Measurements from ENCODE around the gene STX18.
"Not testable (repeated sequence)": the region's sequence is repeated elsewhere in the genome, so short reads cannot be mapped to it uniquely, and the experiment has no call there.

STX18 gene

GRCh38 chr4:4541661-4542570 lies at the start of gene STX18:
TSS of gene STX18 (minus strand) at chr4:4542048. CDS start at chr4:4541964, 84 bp downstream.
- peak; percentile 23 for DNase-seq

GRCh38 chr4:4591071-4591470 lies 49.2 kb upstream of the STX18 start:
- no peak for DNase-seq

- DNase-seq: no peak
Measured at GRCh38 chr4:4590546-4590945, 48.7 kb upstream of the STX18 start.

- no peak for DNase-seq
Measured at GRCh38 chr4:4585012-4585670, 43.3 kb upstream of the STX18 start.

GRCh38 chr4:4583606-4584005 lies 41.8 kb upstream of the STX18 start:
- DNase-seq: no peak

GRCh38 chr4:4582653-4583052 lies 40.8 kb upstream of the STX18 start:
- DNase-seq: no peak

- no peak for DNase-seq
Measured at GRCh38 chr4:4580494-4580893, 38.6 kb upstream of the STX18 start.

GRCh38 chr4:4578981-4579380 lies 37.1 kb upstream of the STX18 start:
- DNase-seq: no peak

- DNase-seq: no peak
Measured at GRCh38 chr4:4577359-4577875, 35.6 kb upstream of the STX18 start.

- no peak for DNase-seq
Measured at GRCh38 chr4:4575284-4576211, 33.7 kb upstream of the STX18 start.

GRCh38 chr4:4574792-4575191 lies 32.9 kb upstream of the STX18 start:
- DNase-seq: no peak

- no peak for DNase-seq
Measured at GRCh38 chr4:4574052-4574451, 32.2 kb upstream of the STX18 start.

- no peak for DNase-seq
Measured at GRCh38 chr4:4572821-4573220, 31.0 kb upstream of the STX18 start.

GRCh38 chr4:4569861-4570260 lies 28.0 kb upstream of the STX18 start:
- not testable (repeated sequence) for DNase-seq

- DNase-seq: no peak
Measured at GRCh38 chr4:4568806-4569427, 27.1 kb upstream of the STX18 start.

- not testable (repeated sequence) for DNase-seq
Measured at GRCh38 chr4:4566359-4566758, 24.5 kb upstream of the STX18 start.

- DNase-seq: no peak
Measured at GRCh38 chr4:4564522-4564921, 22.7 kb upstream of the STX18 start.

GRCh38 chr4:4560642-4561041 lies 18.8 kb upstream of the STX18 start:
- DNase-seq: no peak

- DNase-seq: no peak
Measured at GRCh38 chr4:4560136-4560535, 18.3 kb upstream of the STX18 start.

GRCh38 chr4:4559596-4559995 lies 17.7 kb upstream of the STX18 start:
- no peak for DNase-seq

- no peak for DNase-seq
Measured at GRCh38 chr4:4558881-4559280, 17.0 kb upstream of the STX18 start.

- DNase-seq: no peak
Measured at GRCh38 chr4:4555916-4556315, 14.1 kb upstream of the STX18 start.
